Fibroblast of skin of back (primary cell): ENCODE measurements around the gene TEX54.
"Not testable (repeated sequence)": the region's sequence is repeated elsewhere in the genome, so short reads cannot be mapped to it uniquely, and the experiment has no call there.

Experiments
- DNase-seq: peaks from one replicate; pipeline ENCODE4 v3.0.0-alpha.2; 2013

The TEX54 gene

GRCh38 chr11:62831520-62832335, 913 bp downstream of the TEX54 start, which contains the start of gene STX5:
Gene STX5, minus strand, starts transcription at chr11:62832051. Its CDS starts 808 bp downstream, at chr11:62831243.
- DNase-seq = peak; percentile 98

DNA sequence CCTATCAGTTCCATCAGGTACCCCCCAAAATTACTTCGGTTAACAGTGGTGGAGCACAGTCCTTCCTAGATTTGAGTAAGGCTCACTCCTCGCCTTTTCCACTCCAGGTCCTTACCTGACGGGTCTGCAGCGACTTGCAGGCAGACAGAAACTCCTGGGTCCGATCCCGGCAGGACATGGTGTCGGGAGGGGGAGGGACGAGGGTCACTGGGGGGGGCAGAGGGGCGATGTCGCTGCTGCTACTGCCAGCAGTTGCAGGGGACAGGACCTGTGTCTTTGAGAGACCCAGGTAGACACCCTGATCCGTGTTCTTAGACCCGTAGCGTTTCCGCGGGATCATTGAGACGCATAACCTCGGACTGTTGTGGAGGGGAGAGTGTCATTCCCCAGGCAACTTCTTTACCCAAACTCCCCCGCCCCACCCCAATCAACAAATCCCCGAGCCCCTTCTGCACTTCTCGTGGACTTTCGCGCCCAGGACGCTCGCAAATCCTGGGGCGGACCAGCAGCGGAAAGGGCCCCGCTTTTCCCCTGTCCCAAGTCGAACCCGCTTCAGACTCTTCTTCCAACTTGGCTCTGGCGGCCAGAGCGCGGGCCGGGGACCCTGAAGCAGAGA, 1.6 kb downstream of the TEX54 start:
- DNase-seq = no peak

- DNase-seq = not testable (repeated sequence)
These were observed 4.5 kb downstream of the TEX54 start for GRCh38 chr11:62828130-62828529.

- no peak for DNase-seq
These were observed 9.0 kb downstream of the TEX54 start for GRCh38 chr11:62823677-62824076.

DNA sequence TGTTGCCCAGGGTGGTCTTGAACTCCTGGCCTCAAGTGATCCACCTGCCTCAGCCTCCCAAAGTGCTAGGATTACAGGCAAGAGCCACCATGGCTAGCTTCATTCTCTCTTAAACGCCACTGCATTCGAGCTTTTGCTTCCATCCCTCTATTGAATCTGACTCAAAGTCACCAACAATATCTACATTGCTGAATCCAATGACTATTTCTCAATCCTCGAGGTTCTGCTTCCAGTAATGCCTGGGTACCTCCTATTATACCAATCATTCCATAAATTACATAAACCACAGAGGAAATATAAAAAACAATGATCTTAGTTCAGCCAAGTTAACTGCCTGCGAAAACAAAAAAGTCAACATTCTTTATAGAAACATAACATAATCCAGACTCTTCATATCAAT, 15.5 kb downstream of the TEX54 start:
- DNase-seq = no peak

GRCh38 chr11:62816557-62816956, 16.1 kb downstream of the TEX54 start:
- no peak for DNase-seq

- no peak for DNase-seq
These were observed 21.0 kb downstream of the TEX54 start for GRCh38 chr11:62811659-62812058.

DNA sequence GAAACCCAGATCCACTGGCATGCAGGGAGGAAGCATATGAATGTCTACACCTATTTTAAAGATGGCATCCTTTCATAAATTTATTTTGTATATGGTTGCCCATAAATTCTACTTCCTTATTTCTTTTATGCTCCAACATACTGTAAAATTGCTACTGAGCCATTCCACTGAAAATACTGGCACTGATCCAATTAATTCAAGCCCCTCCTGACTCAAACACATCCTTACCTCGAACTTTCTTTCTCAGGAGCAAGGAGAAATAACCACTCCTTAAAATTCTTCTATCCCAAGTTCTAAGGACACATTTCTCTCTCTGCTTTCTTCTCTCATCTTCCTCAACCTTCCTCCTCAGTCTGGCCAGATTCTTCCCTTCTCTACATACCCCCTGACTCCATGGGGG, 21.9 kb downstream of the TEX54 start:
- no peak for DNase-seq

DNA sequence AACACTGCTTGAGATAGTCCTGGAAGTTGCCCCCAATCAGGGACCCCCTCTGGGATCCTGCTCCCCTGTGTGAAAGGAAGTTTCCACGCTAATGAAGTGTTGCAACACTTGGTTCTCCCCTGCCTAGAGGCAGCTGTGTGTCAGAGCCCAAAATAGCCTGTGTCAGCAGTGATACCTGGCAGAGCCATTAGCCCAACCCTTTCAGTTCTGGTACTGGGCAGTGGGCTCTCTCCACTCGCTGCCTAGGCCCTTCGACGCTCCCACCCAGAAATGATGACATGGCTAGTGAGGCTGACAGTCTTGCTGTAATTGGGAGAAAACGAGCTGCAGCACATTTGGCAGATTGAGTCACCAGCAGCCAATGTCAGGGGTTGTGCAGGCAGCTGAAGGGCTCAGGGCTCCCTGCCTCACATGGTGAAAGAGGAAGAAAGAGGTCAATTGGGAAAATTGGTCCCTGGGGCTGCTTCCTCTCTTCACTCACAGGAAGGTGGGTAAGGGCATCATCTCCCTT, 26.0 kb downstream of the TEX54 start:
- no peak for DNase-seq

DNA sequence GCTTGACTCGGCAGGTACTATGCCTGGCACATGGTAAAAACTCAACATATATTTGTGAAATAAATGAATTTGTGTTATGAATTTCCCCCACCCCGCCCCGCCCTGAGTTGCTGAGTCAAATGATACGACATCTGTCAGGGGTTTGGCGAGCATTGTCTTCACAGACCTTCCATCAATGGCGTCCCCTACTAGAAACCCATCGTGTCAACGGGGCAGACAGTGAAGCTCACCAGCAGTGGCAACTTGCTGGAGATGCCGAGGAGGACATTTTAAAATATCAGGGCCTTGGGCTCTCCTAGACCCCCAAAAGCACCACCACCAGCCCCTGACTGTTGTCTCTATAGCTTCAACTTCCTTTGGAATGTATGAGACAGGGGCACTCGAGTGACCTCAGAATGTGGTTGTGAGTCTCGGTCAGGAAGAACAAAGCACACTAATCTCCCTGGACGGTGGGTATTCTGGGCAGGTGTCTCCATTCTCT, 26.6 kb downstream of the TEX54 start:
- no peak for DNase-seq

DNA sequence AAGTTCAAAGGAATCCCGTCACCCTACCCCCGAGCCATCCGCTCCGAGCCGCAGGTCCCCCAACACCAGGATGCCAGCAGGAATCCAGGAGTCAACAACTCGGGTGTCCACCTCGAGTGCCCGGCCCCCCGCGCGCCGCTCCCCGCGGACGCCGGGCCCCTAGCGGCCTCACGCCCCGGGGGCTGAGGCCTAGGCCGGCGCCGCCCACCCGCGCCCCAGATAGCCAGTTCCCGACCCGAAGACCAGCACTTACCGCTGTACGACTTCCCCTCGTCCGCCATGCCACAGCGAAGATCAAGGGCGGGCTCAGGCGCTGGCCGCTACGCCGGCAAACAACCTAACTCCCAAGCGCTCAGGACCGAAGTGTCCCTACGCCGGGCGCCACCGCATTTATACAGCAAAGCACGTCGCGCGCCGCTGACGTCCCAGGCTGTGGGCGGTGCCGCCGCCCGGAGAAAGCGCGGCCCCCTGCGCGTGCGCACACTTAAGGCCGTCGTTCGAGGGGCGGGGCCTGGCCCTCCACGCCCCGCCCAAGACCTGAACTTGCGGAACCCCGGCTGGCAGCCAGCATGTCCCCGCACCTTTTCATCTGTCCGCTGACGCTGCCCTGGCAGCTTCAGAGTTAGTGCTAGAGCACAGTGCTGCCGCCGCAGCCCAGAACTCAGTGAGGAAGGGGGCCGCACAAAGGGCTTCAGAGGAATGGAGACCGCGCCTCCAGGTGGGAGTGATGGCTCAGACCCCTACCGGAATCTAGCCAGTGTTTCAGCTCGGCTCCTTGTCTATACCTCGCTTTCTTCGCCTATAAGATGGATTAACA, 27.4 kb downstream of the TEX54 start, which contains the start of gene NXF1:
NXF1 (minus strand) TSS at position 365 of the 817 bp plus-strand sequence; CDS start at position 281, 84 bp downstream.
- DNase-seq = peak; percentile 89

DNA sequence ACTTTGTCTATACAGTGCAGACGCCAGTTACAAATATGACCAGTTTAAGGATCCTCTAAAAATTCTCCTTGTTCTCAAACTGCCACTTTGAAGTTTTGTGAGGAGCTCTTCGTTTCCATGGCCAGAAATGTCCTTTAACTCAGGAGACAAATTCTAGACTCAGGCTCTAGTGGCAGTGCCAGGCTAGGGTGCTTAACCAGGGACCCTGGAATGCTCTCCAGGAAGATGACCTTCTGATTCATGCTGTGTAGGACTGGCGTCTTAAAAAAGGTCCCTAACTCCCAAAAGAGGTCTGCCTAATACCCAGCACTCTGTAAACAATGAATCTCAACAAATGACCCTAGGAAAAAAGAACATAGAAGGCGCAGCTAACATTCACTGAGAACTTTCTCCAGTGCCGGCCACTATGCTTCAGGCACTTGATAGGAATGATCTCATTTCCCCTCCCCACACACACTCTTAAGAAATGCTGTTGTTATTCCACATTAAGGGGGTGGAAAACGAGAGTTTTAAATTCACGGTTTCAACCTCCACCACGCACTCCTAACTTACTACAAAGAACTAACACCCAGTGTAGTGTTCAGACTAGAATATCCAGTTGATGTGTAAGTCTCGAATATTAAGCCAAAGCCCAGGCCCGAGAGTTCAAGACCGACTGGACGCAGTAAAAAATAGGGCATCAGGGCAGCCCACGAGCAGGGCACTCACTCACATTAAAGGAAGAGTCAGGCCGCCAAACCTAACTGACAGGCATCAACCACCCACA, 28.1 kb downstream of the TEX54 start:
- DNase-seq = peak; percentile 24

DNA sequence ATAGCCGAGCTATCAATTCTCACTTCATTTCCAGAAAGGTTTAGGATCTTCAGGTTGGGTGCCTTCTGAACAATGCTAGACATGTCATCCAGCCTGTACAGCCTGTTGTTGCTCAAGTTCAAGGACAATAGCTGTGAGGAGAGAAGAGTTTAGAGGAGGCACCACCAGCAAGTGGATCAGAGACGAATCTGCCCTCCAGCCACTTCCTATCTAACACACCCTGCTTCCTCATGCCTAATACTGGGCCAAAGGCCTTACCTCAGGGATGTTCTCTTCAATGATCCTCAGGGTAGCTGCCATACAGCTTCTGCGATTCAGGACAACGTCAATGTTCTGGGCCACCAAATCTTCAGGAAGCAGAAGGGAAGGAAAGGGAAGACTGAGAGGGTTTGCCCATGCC, 31.6 kb downstream of the TEX54 start:
- no peak for DNase-seq

- DNase-seq = no peak
These were observed 33.2 kb downstream of the TEX54 start for GRCh38 chr11:62799486-62799885.

GRCh38 chr11:62796281-62796680, 36.4 kb downstream of the TEX54 start:
- DNase-seq = no peak

DNA sequence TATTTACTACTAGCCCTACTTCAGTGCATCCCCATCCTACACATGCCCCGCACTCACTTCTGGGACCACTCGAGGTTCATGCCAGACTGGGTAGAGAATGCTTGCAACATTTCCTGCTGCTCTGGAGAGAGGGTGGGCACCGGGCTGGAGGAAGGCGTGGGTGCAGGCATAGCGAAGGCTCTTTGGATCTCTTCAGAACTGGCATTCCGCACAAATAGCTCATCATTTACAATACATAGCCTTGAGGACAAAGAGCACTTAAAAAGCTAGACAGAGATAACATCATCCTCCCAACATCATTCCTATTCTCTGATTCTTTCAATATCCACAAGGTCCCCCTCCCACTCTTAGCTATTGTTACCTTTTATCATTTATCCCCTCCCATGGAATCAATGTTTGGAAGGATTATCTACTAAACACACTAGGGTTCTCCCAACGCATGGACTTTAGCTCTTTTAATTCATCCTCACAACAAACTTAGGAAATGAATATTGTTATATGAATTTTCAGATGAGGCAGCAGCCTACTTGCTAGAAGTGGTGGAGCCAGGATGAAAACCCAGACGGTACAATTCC, 38.4 kb downstream of the TEX54 start:
- no peak for DNase-seq

GRCh38 chr11:62792202-62792575, 40.5 kb downstream of the TEX54 start:
- DNase-seq = no peak

GRCh38 chr11:62791501-62792201, 41.0 kb downstream of the TEX54 start, which contains the start of gene TMEM223:
Gene TMEM223, minus strand, starts transcription at chr11:62792006. Its CDS starts 12 bp downstream, at chr11:62791994.
- DNase-seq = peak; percentile 82

GRCh38 chr11:62789576-62789975, 43.1 kb downstream of the TEX54 start:
- DNase-seq = no peak

GRCh38 chr11:62788991-62789390, 43.6 kb downstream of the TEX54 start:
- no peak for DNase-seq
